NCI-H2227 (cell line): ENCODE data around the gene BCL6.

Experiments
- DNase-seq: peaks from one replicate; lab custom pipeline; 2025; ENCODE audit not compliant: unreplicated experiment; lab: John Stamatoyannopoulos, UW

BCL6 gene

GRCh38 chr3:187745201-187746058, at the start of gene BCL6:
BCL6 (minus strand) TSS chr3:187745468; CDS start chr3:187733693, 11,775 bp downstream.
- DNase-seq = peak; percentile 95

GRCh38 chr3:187794731-187795130, 49.5 kb upstream of the BCL6 start:
- no peak for DNase-seq

GRCh38 chr3:187793618-187794017, 48.4 kb upstream of the BCL6 start:
- DNase-seq = no peak

- DNase-seq = no peak
These were observed 47.3 kb upstream of the BCL6 start for GRCh38 chr3:187792521-187792920.

- no peak for DNase-seq
These were observed 44.6 kb upstream of the BCL6 start for GRCh38 chr3:187789872-187790271.

- DNase-seq = no peak
These were observed 44.0 kb upstream of the BCL6 start for GRCh38 chr3:187788984-187789857.

GRCh38 chr3:187783098-187783497, 37.8 kb upstream of the BCL6 start:
- DNase-seq = no peak

- DNase-seq = no peak
These were observed 36.7 kb upstream of the BCL6 start for GRCh38 chr3:187782006-187782405.

- DNase-seq = no peak
These were observed 35.7 kb upstream of the BCL6 start for GRCh38 chr3:187781001-187781400.

- DNase-seq = no peak
These were observed 33.5 kb upstream of the BCL6 start for GRCh38 chr3:187778726-187779125.

GRCh38 chr3:187777331-187777941, 32.2 kb upstream of the BCL6 start:
- DNase-seq = no peak

GRCh38 chr3:187775549-187775948, 30.3 kb upstream of the BCL6 start:
- no peak for DNase-seq

- DNase-seq = no peak
These were observed 29.0 kb upstream of the BCL6 start for GRCh38 chr3:187774185-187774789.

- DNase-seq = no peak
These were observed 28.2 kb upstream of the BCL6 start for GRCh38 chr3:187773233-187774184.

GRCh38 chr3:187770224-187770623, 25.0 kb upstream of the BCL6 start:
- DNase-seq = no peak

- no peak for DNase-seq
These were observed 24.5 kb upstream of the BCL6 start for GRCh38 chr3:187769771-187770170.

- DNase-seq = no peak
These were observed 22.2 kb upstream of the BCL6 start for GRCh38 chr3:187767266-187768012.

- no peak for DNase-seq
These were observed 20.1 kb upstream of the BCL6 start for GRCh38 chr3:187765342-187765741.
